Activated CD8-positive, alpha-beta memory T cell treated with anti-CD3 and anti-CD28 coated beads for 48 hours (primary cell): ENCODE results near the gene FGD3.
"Not testable (repeated sequence)": the region's sequence is repeated elsewhere in the genome, so short reads cannot be mapped to it uniquely, and the experiment has no call there.

Experiments
- DNase-seq, 3 experiments: peaks; one replicate each; pipeline ENCODE4 v3.0.0-alpha.2; 2020; ENCODE audit warnings: low read depth in 2 of 3, low spot score in 2 of 3

Gene FGD3

DNA sequence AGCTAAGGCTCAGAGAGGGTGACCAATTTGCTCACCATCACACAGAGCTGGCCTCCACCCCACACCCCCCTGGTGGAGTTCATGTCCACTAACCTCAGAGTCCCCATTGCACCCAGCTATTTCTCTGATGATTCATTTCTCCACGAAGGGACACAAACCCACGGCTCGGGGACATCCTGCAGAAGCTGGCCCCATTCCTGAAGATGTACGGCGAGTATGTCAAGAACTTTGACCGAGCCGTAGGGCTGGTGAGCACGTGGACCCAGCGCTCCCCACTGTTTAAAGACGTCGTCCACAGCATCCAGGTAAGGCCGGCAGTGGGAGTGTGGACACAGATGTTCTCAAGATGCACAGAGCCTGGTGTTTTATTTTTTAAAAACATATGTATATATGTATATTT lies 58.6 kb downstream of the FGD3 start:
- no peak for DNase-seq

DNA sequence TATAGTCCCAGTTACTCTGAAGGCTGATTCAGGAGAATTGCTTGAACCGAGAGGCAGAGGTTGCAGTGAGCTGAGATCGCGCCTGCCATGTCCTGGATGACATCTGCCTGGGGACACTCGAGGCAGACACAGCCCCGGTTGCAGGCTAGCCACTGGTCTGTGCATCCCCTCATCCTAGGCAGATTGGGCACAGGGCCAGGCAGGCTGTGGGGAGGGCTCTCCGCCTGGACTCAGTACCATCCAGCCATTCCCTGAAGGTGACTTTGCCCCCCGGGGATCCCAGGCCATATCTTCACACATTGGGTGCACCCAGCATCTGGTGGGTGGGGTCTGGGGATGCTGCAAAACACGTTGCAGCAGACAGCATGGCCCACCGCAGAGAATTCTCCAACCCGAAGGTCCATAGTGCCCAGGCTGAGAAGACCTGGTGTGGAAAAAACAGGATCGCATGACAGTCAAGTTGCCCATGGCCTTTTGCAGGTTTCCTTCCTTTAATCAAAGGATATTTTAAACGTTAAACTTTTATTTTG lies 60.3 kb downstream of the FGD3 start:
- no peak for DNase-seq

DNA sequence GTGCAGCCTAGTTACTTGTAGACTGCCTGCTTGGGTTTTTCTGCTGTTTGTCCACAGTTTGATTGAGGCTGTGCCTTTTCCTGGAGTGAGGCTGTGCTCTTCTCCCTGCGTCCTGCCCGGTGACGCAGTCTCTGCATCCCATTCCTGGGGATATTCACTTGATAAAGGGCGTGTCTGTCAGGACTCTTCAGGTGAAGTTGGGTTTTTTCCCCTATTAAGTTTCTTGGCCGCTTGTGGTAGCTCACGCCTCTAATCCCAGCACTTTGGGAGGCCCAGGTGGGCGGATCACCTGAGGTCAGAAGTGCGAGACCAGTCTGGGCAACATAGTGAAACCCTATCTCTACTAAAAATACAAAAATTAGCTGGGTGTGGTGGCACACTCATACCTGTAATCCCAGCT lies 61.1 kb downstream of the FGD3 start:
- DNase-seq: no peak

DNA sequence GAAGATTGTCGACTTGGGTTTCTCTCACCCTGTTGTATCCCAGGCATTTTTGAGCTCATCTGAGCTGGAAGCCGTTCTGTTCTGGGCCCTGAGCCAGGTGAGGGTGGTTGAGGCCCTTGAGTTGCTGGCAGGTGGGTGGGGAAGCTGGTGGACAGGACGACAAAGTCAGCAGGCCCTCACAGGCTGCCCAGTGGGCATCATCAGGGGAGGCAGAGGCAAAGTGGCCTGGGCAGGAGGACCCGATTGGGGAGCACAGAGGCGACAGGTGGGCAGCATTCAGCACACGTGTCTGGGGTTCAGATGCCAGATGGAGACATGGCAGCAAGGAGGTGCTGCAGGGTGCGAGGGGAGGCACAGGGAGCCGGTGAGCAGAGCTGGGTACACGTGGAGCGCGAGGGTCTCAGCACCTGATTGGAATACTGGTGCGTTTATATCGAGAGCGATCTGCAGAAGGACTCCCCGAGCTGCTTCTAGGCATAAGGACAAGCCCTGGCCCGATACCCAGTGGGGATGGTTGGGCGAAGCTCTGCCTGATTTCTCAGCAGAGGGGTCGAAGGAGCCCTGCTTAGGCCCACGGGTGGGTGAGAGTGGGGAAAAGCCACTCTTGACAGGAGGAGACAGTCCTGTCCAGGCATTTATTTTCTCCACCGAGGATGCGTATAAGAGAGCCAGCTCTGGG lies 62.2 kb downstream of the FGD3 start:
- no peak for DNase-seq

DNA sequence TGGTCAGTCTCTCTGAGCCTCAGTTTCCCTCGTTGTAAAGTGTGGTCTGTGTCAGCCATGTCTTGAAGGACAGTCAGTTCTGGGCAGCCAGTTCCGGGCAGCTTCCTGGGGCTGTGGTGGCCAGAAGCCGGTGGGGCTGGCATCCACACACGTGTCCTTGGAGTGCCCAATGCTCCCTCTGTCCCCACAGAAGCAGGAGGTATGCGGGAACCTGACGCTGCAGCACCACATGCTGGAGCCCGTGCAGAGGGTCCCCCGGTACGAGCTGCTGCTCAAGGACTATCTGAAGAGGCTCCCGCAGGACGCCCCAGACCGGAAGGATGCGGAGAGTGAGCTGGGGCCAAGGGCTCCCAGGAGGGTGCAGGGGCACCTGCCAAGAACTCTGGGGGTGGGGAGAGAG lies 62.7 kb downstream of the FGD3 start:
- DNase-seq: no peak

DNA sequence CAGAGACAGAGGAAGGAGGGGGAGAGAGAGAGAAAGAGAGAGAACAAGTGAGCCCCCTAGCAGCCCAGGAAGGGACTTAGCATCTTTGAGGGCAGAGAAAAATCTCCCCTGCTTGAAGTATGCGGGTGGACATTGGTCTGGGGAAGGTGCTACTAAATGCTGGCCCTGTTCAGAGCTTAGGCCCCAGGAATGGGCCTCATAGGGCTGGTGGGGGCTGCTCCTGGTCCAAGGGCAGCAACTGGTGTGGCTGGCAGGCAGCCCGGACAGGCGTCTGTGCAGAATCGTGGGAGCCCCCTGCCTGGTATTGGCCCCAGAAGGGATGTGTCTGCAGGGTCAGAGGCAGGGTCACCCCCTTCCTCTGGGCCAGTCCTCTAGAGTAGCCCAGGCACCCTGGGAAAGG lies 63.4 kb downstream of the FGD3 start:
- no peak for DNase-seq

DNA sequence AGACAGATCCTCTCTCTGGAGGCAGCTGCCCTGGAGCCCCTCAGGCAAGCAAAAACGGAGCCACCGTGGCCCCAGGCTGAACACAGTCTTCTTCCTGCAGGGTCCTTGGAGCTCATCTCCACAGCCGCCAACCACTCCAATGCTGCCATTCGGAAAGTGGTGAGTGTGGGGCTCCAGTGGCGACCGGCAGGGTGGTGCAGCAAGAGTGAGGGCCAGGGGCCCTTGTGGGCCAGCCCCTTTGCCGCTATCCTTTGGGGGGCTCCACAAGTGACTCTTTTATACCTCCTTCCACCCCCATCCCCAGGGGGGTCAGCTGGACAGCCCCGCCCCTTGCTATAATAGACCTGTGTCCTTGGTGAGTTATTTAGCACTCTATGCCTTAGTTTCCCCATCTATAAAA lies 63.8 kb downstream of the FGD3 start:
- no peak for DNase-seq

DNA sequence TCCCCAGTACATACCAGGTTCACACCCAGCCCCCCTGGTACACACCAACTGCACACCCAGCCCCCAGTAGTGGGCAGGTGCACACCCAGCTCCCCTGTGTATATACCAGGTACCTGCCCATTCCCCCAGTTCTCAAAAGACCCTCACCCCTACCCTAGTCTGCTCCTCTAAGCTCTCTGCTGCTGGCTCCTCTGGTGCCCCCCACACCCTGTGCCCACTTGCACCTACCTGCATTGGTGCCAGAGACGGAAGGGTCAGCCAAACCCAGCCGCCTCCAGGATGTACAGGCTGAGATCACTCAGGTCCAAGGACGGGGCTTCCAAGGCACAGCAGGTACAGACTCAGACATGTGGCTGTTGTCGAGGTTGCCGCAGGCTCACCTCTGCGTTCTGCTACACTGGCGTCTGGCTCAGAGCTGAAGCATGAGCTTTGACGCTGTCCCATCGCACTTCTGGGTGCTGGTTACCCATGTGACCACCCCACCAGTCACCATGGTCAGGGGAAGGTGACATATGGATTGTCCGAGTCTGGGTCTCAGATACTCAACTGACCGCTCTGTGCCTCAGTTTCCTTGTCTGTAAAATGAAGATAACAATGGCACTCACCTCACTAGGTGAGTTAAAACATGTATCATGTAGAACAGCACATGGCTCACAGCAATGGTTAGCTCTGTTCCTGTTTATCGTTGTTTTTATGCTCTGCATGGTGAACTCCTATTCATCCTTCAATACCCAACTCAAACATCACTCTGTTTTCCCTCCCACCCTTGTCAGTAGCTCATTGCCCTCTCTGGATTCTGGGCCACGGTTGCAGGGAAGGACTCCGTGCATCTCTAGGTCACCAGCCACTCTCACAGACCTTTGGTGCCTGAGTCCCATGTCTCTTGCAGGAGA lies 65.9 kb downstream of the FGD3 start:
- DNase-seq: no peak

DNA sequence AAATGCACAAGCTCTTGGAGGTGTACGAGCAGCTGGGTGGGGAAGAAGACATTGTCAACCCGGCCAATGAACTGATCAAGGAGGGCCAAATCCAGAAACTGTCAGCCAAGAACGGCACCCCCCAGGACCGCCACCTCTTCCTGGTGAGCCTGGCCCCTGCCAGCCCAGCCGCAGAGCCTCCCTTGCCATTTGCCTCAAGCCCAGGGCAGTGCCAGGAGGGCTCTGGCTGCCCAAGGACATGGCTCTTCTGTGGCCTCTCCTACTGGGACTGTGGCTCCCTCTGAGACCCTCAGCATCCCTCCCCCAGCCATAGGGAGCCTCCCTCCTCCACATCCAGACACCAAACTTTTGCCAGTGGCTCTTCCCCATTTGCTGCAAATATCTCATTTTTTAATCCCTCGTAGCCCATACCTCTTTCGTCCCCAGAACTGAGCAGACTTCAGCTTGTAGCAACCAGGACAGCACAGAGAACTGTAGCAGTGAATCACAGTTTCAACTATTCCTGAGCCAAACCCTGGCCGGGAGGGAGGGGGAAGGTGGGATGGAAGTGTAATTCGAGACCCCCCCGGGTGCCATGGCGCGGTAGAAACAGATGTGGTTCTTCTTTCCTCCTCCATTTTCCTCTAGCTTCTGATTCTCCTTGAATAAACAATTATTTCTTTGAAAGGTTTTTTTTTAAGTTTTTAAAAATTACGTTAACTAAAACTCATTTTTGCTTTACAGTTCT lies 66.7 kb downstream of the FGD3 start:
- DNase-seq: no peak

DNA sequence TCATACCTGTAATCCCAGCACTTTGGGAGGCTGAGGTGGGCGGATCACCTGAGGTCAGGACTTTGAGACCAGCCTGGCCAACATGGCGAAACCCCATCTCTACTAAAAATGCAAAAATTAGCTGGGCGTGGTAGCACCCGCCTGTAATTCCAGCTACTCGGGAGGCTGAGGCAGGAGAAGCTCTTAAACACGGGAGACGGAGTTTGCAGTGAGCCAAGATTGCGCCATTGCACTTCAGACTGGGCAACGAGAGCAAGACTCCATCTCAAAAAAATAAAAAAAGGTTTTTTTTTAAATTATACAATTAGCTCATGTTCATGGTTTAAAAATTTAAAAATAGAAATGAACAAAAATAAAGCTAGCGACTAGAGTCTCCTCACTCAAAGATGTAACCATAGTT lies 67.9 kb downstream of the FGD3 start:
- DNase-seq: not testable (repeated sequence)

DNA sequence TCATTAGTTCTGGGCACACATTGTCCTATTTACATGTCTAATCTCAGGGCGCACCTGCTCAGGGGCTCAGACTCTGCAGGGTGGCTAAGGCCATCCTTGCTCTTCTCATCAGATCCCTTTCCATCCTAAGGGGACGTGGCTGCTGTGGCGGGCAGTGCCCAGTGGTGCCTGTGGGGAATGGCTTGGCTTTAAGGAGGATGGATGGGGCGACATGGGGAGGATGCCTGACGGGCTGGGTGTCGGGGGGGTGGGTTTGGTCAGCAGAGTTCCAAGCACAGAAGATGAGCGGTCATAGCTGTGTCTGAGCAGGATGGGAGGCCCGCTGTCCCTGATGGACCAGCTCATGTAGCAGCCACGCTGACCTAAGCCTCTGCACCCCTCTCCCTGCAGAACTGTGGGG lies 70.3 kb downstream of the FGD3 start:
- DNase-seq: no peak

DNA sequence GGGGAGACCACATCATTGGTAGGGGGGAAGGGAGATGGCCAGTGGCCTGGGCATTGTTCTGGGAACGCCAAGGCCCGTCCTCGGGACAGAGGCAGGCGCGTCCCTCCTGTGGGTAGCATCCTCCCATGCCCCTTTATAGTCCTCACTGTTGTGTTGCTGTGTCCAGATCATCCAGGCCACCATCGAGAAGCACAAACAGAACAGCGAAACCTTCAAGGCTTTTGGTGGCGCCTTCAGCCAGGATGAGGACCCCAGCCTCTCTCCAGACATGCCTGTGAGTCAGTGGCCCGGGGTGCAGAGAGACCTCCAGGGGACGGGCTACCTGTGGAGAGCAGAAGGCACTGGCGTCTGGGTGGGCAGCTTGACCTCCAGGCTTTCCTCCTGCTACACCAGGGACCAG lies 72.8 kb downstream of the FGD3 start:
- DNase-seq: no peak

DNA sequence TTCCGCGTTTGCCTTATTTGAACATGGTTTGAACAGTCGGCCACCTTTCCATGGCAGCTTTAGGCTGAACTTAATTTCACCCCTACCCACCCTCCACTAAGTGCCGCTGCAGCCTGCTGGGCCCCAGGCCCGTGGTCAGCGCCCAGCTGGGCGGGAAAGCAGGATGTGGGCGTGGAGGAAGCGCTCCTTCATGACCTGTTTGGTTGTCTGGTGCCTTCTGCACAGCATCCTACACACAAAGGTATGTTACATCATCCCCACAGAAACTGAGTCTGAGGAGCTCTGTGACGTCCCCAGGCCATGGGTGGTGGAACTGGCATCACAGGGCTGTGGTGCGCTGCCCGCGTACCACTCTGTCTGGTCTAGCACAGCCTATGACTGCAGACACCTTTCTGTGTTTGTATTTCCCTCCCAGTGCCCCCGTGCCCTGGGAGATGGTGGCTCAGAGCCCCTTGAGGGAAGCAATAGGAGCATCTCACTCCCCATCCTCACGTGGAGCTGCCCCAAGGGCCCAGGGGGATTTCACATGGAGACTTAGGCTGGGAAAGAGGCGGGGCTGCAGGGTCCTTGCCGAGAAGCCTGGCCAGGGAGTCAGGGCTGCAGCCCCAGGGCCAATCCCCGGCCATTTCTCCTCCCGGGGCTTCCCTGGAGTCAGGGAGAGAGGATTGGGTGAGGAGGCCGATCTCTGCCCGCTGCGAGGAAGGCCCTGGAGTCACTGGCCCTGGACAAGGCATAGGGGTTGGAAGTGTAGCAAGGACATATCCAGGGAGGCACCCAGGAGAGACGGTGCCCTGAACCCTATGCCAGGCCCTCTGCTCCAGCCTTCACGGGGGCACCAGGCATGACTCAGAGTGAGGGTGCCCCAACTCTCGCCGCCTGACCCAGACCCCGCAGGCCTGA lies 73.7 kb downstream of the FGD3 start:
- no peak for DNase-seq

DNA sequence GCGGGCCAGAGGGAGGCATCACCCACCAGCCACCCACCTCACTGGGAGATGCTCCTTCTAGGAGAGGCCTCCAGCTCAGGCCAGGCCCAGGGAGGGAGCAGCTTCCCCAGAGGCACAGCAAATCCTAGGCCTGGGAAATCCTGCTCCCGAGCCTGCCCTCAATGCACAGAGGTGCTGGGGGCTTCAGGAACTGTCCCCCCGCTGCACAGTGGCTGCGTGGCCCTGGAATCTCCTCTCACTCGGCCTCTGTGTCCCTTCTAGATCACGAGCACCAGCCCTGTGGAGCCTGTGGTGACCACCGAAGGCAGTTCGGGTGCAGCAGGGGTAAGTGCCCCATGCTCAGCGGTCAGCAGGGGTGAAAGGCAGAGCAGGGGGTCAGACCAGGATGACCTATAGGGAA lies 74.7 kb downstream of the FGD3 start:
- no peak for DNase-seq

DNA sequence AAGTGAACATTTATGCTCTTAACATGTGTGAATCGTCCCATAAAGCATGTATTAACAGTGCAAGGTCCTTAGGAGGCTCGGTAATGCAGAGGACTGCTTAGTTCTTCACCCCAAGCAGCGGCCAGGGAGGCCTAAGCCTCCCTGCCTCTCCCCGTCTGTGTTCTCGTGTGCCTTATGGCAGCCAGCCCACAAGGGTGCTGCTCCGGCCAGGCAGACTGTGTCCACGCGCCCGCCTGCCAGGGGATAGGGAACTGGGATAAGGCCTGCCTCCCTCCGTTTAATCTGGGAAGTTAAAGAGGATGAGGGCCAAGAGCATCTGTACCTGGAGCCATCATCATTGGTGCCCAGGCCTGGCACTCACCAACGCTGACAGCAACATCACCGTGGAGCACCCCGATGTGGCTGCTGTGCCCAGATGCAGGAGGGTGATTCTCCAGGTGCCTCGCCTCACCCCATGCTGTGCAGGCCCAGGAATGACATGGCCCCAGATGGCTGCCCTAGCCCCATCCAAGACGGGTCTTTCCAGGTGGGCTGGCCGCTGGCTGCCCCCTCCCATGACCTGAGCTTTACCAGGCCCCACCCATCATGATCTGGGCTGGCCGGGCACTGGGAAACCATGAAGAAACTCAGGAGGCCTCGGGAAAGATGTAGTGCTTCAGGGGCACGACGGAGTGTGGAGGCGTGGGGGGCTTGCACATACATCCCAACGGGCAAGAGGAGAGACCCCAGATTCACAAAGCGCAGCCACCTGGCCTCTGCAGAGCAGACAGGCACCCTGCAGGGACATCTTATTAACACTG lies 75.6 kb downstream of the FGD3 start:
- no peak for DNase-seq

DNA sequence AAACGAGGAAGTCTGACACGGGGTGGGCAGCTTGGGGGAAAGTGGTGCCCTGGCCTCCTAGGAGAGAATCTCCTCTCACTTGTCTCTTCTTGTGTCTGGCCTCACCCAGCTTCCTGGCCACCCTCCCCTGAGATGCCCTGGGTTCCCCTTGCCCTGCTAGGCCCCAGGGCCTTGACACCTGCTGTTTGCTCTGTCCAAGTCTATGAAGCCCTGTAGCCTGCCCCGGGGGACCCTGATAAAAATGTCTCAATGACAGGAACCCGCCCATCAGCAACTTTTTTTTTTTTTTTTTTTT lies 76.1 kb downstream of the FGD3 start:
- DNase-seq: no peak

DNA sequence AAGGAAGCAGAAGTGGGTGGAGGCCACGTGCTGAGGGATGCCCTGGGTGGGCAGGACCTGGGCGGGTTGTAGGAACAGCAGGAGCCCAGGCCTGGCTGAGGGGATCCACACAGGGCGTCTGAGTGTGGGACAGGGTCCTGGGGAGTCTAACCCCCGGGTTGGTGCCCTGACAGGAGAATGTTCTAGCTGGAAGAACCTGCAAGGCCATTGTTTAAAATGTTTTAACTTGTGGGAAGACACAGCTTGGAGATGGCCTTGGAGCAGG lies 77.3 kb downstream of the FGD3 start:
- DNase-seq: no peak

DNA sequence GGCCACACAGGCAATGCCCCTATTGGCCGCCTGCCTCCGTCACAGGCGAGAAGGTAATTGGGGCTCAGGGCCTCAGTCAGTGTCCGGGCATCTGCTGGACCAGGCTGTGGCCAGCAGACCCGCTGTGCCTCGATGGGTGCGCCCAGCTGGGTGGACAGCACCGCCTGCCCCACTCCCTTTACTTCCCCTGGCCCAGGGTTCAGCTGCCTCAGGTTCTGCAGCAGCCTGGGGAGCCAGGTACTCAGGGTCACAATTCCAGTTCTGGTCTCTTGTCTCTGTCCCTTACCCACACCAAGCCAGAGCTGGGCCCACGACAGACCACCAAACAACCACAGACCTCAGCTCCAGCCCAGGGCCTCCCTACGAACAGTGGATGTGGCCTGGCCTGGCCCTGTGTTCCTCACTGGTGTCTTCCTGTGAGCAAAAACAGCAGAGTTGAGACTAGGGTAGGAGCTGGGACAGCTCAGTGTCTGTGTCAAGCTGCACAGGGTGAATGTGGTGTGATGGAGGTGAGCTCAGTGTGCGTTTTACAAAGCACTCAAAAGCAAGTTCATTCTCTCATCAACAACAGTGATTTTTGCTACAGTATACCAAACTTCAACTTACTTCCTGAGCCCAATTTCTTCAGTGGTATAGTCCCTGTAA lies 77.8 kb downstream of the FGD3 start:
- no peak for DNase-seq

DNA sequence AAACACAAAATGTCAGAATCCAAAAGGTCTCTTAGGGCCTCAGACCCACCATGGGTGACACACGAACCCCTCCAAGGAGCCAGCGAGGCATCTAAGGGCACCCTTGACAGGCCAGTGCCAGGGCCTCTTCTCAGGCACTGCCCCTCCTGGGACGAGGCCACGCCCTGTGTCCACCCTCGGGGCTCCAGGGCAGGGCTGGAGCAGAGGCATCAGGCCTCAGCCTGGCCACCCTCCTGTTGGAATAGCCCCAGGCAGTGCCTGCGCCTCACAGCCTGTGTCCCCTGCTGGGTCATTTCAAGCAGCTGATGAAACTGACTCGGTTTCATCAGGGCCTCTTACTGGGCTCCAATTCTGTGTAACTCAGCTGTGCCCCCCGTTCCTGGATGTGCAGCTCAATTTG lies 78.4 kb downstream of the FGD3 start:
- DNase-seq: no peak

DNA sequence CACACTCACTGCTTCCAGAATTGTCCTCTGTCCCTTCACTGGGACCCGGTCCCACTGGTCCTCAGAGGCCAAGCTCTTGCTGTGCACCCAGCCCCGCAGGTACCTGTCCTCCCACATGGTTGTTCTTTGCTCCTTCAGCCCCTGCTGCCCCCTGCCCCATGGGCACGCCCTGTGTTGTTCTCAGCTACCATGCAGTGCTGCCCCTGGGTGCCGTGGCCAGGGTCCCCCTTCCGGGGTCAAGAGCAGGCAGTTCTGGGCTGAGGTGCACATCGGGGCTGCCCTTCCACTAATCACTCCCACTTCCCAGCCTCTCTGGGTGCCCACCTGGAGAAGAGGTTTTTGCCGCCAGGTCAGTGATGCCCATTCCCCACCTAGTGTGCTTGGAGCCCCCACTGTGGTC lies 79.3 kb downstream of the FGD3 start:
- DNase-seq: no peak
